A549 treated with GW870086 at 1 μM for 4 hours (cell line): ENCODE data around the gene GADD45A. TPM values are rescaled to one million over a fixed set of nuclear protein-coding genes. Genes with fewer than 3 reads are reported as not detected.

Experiments used
- total RNA-seq: library from RNA; stranded (reverse); fragments of 200-300 nt; extraction: Qiagen RNA extraction; gene quantifications from 5 replicates; pipeline ENCODE4 v1.2.3, GENCODE V29; 2022; ENCODE audit warnings: low read depth

The GADD45A gene
- 59.9 to 85.9 TPM (median 74.3 TPM) in 5 replicates for total RNA-seq

GRCh38 chr1:67685067-67685557 lies at the start of gene GADD45A:
TSS of gene GADD45A (plus strand) at chr1:67685201. CDS start at chr1:67685495, 294 bp downstream.

Other genes starting within 250 kb of the GADD45A start
- gene GNG12, start 148.3 kb downstream of the GADD45A start, total RNA-seq = 49.1 to 75.6 TPM (median 66.8 TPM) in 5 replicates